Measurements from ENCODE around the gene STK17B. TPM values are rescaled to one million over a fixed set of nuclear protein-coding genes. Genes with fewer than 3 reads are reported as not detected.

Gene STK17B
- total and polyA plus RNA-seq, 2 experiments from 2014 or later = 5.7 to 13.7 TPM

DNA sequence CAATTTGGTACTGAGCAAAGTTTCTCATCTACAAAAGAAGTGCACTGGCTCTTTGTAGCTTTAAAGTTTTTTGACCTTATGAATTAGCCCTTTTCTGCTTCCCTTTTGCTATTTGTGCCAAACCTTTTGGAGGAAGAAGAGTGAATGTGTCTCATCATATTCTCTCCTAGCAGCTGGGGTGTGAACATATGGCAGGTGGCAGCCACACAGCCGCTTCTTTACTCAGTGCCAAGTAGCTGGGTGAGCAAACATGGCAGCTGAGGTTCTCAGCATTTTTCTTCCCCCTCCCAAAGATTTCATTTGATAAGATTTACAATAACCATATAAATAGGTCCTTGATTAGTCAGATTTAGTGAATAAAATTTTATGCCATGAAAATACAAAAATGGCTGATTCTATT lies 46.7 kb upstream of the STK17B start:
- no peak overlapping the region for H3K4me2 ChIP-seq
- no peak overlapping the region for H3K27ac Mint-ChIP-seq
- no peaks in the 10 kb centered on the region for H3K27me3 Mint-ChIP-seq (ENCODE audit: insufficient read depth, low read depth, poor library complexity)
- ATAC-seq = no peak
- peaks cover 4% of the 10 kb centered on the region; the same call in 1 of the 2 replicates for H3K9me2 ChIP-seq (ENCODE audit: insufficient read depth)
- H3K36me3 Mint-ChIP-seq (ENCODE audit: low read depth) = no peaks in the 10 kb centered on the region
- H3K4me1 ChIP-seq (ENCODE audit: insufficient read depth) = 0 out of 2 replicates have a peak, but pooled peaks cover 8% of the 10 kb centered on the region
- no peaks in the 10 kb centered on the region for H3K36me3 ChIP-seq (ENCODE audit: insufficient read depth)
- no peak overlapping the region for H3K4me3 Mint-ChIP-seq
- no peaks in the 10 kb centered on the region for H3K9me3 Mint-ChIP-seq
- H4K20me1 ChIP-seq (replicated peaks; ENCODE audit: insufficient read depth) = no peaks in the 10 kb centered on the region
- TF ChIP-seq STAT1 (IDR thresholded peaks at IDR 0.05; ENCODE audit: unreplicated experiment) = no peak
- no peak for TF ChIP-seq JUNB (IDR thresholded peaks at IDR 0.05; ENCODE audit: unreplicated experiment)
- TF ChIP-seq CREB1 (CRISPR knock-in tag; IDR thresholded peaks at IDR 0.05; ENCODE audit: low read depth) = no peak
- no peak for TF ChIP-seq ZNF331 (CRISPR knock-in tag; IDR thresholded peaks at IDR 0.05; ENCODE audit: low read depth)
- no peak for TF ChIP-seq EZH2phosphoT487 (IDR thresholded peaks at IDR 0.05; ENCODE audit: unreplicated experiment)
- TF ChIP-seq ZNF462 (CRISPR knock-in tag; IDR thresholded peaks at IDR 0.05) = no peak
- TF ChIP-seq EZH2 (IDR thresholded peaks at IDR 0.05; ENCODE audit: low read depth, unreplicated experiment) = no peak
- TF ChIP-seq ZNF114 (CRISPR knock-in tag; IDR thresholded peaks at IDR 0.05) = no peak
- TF ChIP-seq NANOG (IDR thresholded peaks at IDR 0.05; ENCODE audit: borderline replicate concordance) = no peak
- TF ChIP-seq, protein P1, sequence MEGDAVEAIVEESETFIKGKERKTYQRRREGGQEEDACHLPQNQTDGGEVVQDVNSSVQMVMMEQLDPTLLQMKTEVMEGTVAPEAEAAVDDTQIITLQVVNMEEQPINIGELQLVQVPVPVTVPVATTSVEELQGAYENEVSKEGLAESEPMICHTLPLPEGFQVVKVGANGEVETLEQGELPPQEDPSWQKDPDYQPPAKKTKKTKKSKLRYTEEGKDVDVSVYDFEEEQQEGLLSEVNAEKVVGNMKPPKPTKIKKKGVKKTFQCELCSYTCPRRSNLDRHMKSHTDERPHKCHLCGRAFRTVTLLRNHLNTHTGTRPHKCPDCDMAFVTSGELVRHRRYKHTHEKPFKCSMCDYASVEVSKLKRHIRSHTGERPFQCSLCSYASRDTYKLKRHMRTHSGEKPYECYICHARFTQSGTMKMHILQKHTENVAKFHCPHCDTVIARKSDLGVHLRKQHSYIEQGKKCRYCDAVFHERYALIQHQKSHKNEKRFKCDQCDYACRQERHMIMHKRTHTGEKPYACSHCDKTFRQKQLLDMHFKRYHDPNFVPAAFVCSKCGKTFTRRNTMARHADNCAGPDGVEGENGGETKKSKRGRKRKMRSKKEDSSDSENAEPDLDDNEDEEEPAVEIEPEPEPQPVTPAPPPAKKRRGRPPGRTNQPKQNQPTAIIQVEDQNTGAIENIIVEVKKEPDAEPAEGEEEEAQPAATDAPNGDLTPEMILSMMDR (conservative IDR thresholded peaks at IDR 0.05; ENCODE audit: low read depth in 2 of 2) = no peak
- TF ChIP-seq ETS1 (IDR thresholded peaks at IDR 0.05) = no peak
- TF ChIP-seq, protein P2, sequence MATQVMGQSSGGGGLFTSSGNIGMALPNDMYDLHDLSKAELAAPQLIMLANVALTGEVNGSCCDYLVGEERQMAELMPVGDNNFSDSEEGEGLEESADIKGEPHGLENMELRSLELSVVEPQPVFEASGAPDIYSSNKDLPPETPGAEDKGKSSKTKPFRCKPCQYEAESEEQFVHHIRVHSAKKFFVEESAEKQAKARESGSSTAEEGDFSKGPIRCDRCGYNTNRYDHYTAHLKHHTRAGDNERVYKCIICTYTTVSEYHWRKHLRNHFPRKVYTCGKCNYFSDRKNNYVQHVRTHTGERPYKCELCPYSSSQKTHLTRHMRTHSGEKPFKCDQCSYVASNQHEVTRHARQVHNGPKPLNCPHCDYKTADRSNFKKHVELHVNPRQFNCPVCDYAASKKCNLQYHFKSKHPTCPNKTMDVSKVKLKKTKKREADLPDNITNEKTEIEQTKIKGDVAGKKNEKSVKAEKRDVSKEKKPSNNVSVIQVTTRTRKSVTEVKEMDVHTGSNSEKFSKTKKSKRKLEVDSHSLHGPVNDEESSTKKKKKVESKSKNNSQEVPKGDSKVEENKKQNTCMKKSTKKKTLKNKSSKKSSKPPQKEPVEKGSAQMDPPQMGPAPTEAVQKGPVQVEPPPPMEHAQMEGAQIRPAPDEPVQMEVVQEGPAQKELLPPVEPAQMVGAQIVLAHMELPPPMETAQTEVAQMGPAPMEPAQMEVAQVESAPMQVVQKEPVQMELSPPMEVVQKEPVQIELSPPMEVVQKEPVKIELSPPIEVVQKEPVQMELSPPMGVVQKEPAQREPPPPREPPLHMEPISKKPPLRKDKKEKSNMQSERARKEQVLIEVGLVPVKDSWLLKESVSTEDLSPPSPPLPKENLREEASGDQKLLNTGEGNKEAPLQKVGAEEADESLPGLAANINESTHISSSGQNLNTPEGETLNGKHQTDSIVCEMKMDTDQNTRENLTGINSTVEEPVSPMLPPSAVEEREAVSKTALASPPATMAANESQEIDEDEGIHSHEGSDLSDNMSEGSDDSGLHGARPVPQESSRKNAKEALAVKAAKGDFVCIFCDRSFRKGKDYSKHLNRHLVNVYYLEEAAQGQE (IDR thresholded peaks at IDR 0.05; ENCODE audit: unreplicated experiment) = no peak
- TF ChIP-seq POLR2AphosphoS5 (IDR thresholded peaks at IDR 0.05; ENCODE audit: low read depth) = no peak
- H3K4me3 ChIP-seq = no peak overlapping the region
- no peaks in the 10 kb centered on the region for H3F3A ChIP-seq (replicated peaks; ENCODE audit: low read depth)
- H3K27ac ChIP-seq (ENCODE audit: low read depth) = no peak overlapping the region
- no peaks in the 10 kb centered on the region for H3K79me2 ChIP-seq (replicated peaks; ENCODE audit: insufficient read depth)
- DNase-seq (ENCODE audit: low spot score) = no peak
- no peaks in the 10 kb centered on the region for H3K27me3 ChIP-seq (ENCODE audit: insufficient read depth)
- H2AFZ ChIP-seq = no peak overlapping the region
- H3K4me1 Mint-ChIP-seq = peaks cover 7% of the 10 kb centered on the region

All from GM23338 (cell line).